Endothelial cell (in vitro differentiated cells): ENCODE results near the gene AKR1C3. TPM values are rescaled to one million over a fixed set of nuclear protein-coding genes. Genes with fewer than 3 reads are reported as not detected.
"Not testable (repeated sequence)": the region's sequence is repeated elsewhere in the genome, so short reads cannot be mapped to it uniquely, and the experiment has no call there.

Experiments used
- DNase-seq: peaks from one replicate; pipeline ENCODE4 v3.0.0; 2021; ENCODE audit warnings: low spot score
- H3K27ac Mint-ChIP-seq: one replicate; pipeline ENCODE4 v1.8.0; 2021; ENCODE audit warnings: mixed read lengths, inconsistent platforms; ENCODE audit not compliant: unreplicated experiment
- H3K27me3 Mint-ChIP-seq: one replicate; pipeline ENCODE4 v1.8.0; 2021; ENCODE audit warnings: mild to moderate bottlenecking, moderate library complexity, mixed read lengths, inconsistent platforms; ENCODE audit not compliant: unreplicated experiment
- H3K36me3 Mint-ChIP-seq: one replicate; pipeline ENCODE4 v1.8.0; 2021; ENCODE audit warnings: mild to moderate bottlenecking, low read depth, mixed read lengths, inconsistent platforms; ENCODE audit not compliant: unreplicated experiment
- H3K4me1 Mint-ChIP-seq: one replicate; pipeline ENCODE4 v1.8.0; 2021; ENCODE audit warnings: mild to moderate bottlenecking, mixed read lengths, inconsistent platforms; ENCODE audit not compliant: unreplicated experiment
- H3K4me3 Mint-ChIP-seq: one replicate; pipeline ENCODE4 v1.8.0; 2021; ENCODE audit warnings: mild to moderate bottlenecking, mixed read lengths, inconsistent platforms; ENCODE audit not compliant: unreplicated experiment
- H3K9me3 Mint-ChIP-seq: one replicate; pipeline ENCODE4 v1.8.0; 2021; ENCODE audit warnings: mixed read lengths, inconsistent platforms; ENCODE audit not compliant: unreplicated experiment
- total RNA-seq: library from RNA; stranded (reverse); fragmentation: NEBNext Ultra II Directional; extraction: Animal tissue kit (Norgen Biotek cat#: 25700); gene quantifications from one replicate; pipeline ENCODE4 v1.2.1, GENCODE V29; 2021; ENCODE audit not compliant: unreplicated experiment
- TF ChIP-seq, protein P1 (sequence below): fragments of 200-600 bp; sonication (generic); IDR thresholded peaks from one replicate; pipeline ENCODE4 v1.5.0; 2021; ENCODE audit warnings: antibody characterized with exemption; ENCODE audit not compliant: unreplicated experiment

The AKR1C3 gene
- total RNA-seq, 1 donor from 2014 or later, result 2.8 TPM

- Mint-ChIP-seq H3K4me1 (no peaks in the 10 kb centered on the region), H3K27me3 (no peaks in the 10 kb centered on the region), H3K36me3 (no peaks in the 10 kb centered on the region), H3K27ac (no peak overlapping the region), H3K9me3 (no peaks in the 10 kb centered on the region), H3K4me3 (no peak overlapping the region)
- DNase-seq, result no peak
- TF ChIP-seq, protein P1, sequence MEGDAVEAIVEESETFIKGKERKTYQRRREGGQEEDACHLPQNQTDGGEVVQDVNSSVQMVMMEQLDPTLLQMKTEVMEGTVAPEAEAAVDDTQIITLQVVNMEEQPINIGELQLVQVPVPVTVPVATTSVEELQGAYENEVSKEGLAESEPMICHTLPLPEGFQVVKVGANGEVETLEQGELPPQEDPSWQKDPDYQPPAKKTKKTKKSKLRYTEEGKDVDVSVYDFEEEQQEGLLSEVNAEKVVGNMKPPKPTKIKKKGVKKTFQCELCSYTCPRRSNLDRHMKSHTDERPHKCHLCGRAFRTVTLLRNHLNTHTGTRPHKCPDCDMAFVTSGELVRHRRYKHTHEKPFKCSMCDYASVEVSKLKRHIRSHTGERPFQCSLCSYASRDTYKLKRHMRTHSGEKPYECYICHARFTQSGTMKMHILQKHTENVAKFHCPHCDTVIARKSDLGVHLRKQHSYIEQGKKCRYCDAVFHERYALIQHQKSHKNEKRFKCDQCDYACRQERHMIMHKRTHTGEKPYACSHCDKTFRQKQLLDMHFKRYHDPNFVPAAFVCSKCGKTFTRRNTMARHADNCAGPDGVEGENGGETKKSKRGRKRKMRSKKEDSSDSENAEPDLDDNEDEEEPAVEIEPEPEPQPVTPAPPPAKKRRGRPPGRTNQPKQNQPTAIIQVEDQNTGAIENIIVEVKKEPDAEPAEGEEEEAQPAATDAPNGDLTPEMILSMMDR, result no peak
These were observed 9.3 kb downstream of the AKR1C3 start for GRCh38 chr10:5103481-5103880.

DNA sequence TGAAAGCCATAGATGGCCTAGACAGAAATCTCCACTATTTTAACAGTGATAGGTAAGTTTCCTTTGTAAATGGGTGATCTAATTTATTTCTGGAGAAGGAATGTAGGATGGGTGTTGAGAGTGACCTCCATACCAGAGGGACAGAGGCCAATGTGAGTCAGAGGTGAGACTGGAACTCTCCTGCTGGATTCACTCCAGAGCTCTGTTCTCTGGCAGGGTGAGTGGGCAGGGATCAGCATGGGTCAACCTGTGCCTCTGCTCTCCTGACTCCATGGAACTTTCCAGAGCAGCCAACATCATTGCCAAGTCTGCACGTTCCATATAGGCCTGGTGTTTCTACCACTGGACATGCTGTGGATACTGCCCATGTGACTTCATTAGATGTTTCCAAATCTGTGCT is 11.4 kb downstream of the AKR1C3 start:
- H3K9me3 Mint-ChIP-seq, result no peaks in the 10 kb centered on the region
- TF ChIP-seq, protein P1, result no peak

GRCh38 chr10:5106553-5106952 is 12.3 kb downstream of the AKR1C3 start:
- Mint-ChIP-seq H3K27ac (no peak overlapping the region), H3K4me3 (no peak overlapping the region), H3K4me1 (no peaks in the 10 kb centered on the region), H3K36me3 (no peaks in the 10 kb centered on the region), H3K27me3 (no peaks in the 10 kb centered on the region), H3K9me3 (no peaks in the 10 kb centered on the region)
- DNase-seq, result no peak
- TF ChIP-seq, protein P1, result no peak

More for the DNA sequence above, 11.4 kb downstream of the AKR1C3 start:
- no peaks in the 10 kb centered on the region for H3K36me3 Mint-ChIP-seq
- H3K27ac Mint-ChIP-seq, result no peak overlapping the region
- DNase-seq, result no peak
- H3K4me3 Mint-ChIP-seq, result no peak overlapping the region
- no peaks in the 10 kb centered on the region for H3K27me3 Mint-ChIP-seq
- no peaks in the 10 kb centered on the region for H3K4me1 Mint-ChIP-seq

DNA sequence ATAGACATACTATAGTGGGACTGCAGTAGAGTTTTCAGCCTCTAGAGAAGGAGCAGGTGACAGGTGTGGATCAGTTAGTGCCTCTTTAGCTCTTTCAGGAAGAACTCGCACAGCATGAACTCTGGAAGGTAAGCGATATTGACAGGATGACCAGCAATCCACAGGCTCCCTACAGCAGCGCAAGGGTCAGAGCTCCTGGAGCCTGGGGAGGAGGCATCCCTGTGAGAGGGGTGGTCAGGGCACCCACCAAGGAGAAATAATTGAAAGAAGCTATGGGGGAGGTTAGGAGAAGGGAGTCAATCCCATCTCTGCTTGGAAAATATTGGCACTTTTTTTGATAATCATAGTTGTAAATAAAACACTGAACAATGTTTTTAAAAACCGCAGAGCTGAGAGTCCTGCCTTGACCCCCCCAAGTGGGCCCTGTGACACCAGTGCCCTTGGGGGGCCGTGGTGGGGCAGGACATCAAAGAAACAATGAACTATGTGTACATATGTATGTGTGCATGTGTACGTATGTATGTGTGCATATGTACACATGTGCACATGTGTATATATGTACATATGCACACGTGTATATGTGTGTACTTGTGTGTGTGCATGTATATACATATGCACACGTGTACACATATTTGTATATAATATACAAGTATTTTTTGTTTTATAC is 13.8 kb downstream of the AKR1C3 start:
- H3K4me3 Mint-ChIP-seq, result no peak overlapping the region
- H3K9me3 Mint-ChIP-seq, result no peaks in the 10 kb centered on the region
- H3K4me1 Mint-ChIP-seq, result no peaks in the 10 kb centered on the region
- DNase-seq, result no peak
- no peak overlapping the region for H3K27ac Mint-ChIP-seq
- H3K36me3 Mint-ChIP-seq, result no peaks in the 10 kb centered on the region
- H3K27me3 Mint-ChIP-seq, result no peaks in the 10 kb centered on the region
- TF ChIP-seq, protein P1, result no peak

GRCh38 chr10:5108658-5109416 is 14.6 kb downstream of the AKR1C3 start:
- Mint-ChIP-seq H3K4me1 (no peaks in the 10 kb centered on the region), H3K27me3 (no peaks in the 10 kb centered on the region), H3K4me3 (no peak overlapping the region), H3K36me3 (no peaks in the 10 kb centered on the region), H3K27ac (no peak overlapping the region), H3K9me3 (no peaks in the 10 kb centered on the region)
- TF ChIP-seq, protein P1, result no peak
- DNase-seq, result no peak

GRCh38 chr10:5109861-5110260 is 15.6 kb downstream of the AKR1C3 start:
- H3K27me3 Mint-ChIP-seq, H3K27ac Mint-ChIP-seq, DNase-seq, H3K4me3 Mint-ChIP-seq, H3K4me1 Mint-ChIP-seq, H3K9me3 Mint-ChIP-seq, H3K36me3 Mint-ChIP-seq: not testable (repeated sequence)
